GM21717 (cell line): ENCODE results near the gene RNF208.

Experiments used
- ATAC-seq: cut with Tn5 transposase; IDR thresholded peaks from one replicate; pipeline ENCODE4 v1.9.1; 2021; ENCODE audit warnings: mild to moderate bottlenecking, moderate library complexity; ENCODE audit not compliant: unreplicated experiment

The RNF208 gene

GRCh38 chr9:137215196-137215986, 6.6 kb downstream of the RNF208 start:
- ATAC-seq = no peak

- ATAC-seq = no peak
These were observed 7.4 kb downstream of the RNF208 start for GRCh38 chr9:137214620-137215019.

GRCh38 chr9:137213160-137214060, 8.6 kb downstream of the RNF208 start:
- no peak for ATAC-seq

- ATAC-seq = no peak
These were observed 9.5 kb downstream of the RNF208 start for GRCh38 chr9:137212520-137212919.

GRCh38 chr9:137211532-137211931, 10.5 kb downstream of the RNF208 start:
- no peak for ATAC-seq

GRCh38 chr9:137206602-137207001, 15.4 kb downstream of the RNF208 start:
- ATAC-seq = no peak

GRCh38 chr9:137205126-137206069, 16.6 kb downstream of the RNF208 start, which contains the start of the genes NDOR1 and TMEM203:
NDOR1 (plus strand) TSS chr9:137205700; CDS start chr9:137205778, 78 bp downstream.
TMEM203 (minus strand) TSS chr9:137205648; CDS start chr9:137205414, 234 bp downstream.
- no peak for ATAC-seq

GRCh38 chr9:137204731-137205125, 17.3 kb downstream of the RNF208 start:
- no peak for ATAC-seq

GRCh38 chr9:137202966-137203365, 19.1 kb downstream of the RNF208 start:
- ATAC-seq = no peak

- no peak for ATAC-seq
These were observed 20.7 kb downstream of the RNF208 start for GRCh38 chr9:137201205-137201868.

GRCh38 chr9:137200311-137201204, 21.5 kb downstream of the RNF208 start, which contains the start of gene TPRN:
TPRN (minus strand) TSS chr9:137200741; CDS start chr9:137200711, 30 bp downstream.
- ATAC-seq = peak; percentile 81

- ATAC-seq = no peak
These were observed 22.5 kb downstream of the RNF208 start for GRCh38 chr9:137199411-137200121.

- no peak for ATAC-seq
These were observed 23.1 kb downstream of the RNF208 start for GRCh38 chr9:137198902-137199283.

GRCh38 chr9:137198051-137198901, 23.8 kb downstream of the RNF208 start:
- ATAC-seq = no peak

GRCh38 chr9:137195525-137196220, 26.4 kb downstream of the RNF208 start:
- no peak for ATAC-seq

- no peak for ATAC-seq
These were observed 27.1 kb downstream of the RNF208 start for GRCh38 chr9:137194909-137195308.

- ATAC-seq = no peak
These were observed 27.7 kb downstream of the RNF208 start for GRCh38 chr9:137194388-137194787.
